Fibroblast of the aortic adventitia (primary cell): ENCODE measurements around the gene PKP2. TPM values are rescaled to one million over a fixed set of nuclear protein-coding genes. Genes with fewer than 3 reads are reported as not detected.

Source experiments
- DNase-seq: peaks from one replicate; pipeline ENCODE4 v3.0.0-alpha.2; 2010; ENCODE audit warnings: low read depth
- H3K4me3 ChIP-seq: 2 replicates; pipeline ENCODE4 v1.5.1; 2011; ENCODE audit warnings: low read depth, mild to moderate bottlenecking, control low read depth, low read length, moderate library complexity
- CTCF ChIP-seq: IDR thresholded peaks from 2 replicates; pipeline ENCODE4 v1.5.1; 2011; ENCODE audit warnings: mild to moderate bottlenecking, low read length, control low read depth, inconsistent platforms; ENCODE audit not compliant: insufficient read depth
- total RNA-seq: library from RNA; depleted of rRNA; stranded (reverse); fragments of >200 nt; gene quantifications from 2 replicates; pipeline ENCODE4 v1.2.3, GENCODE V29; 2012; ENCODE audit warnings: low replicate concordance

Gene PKP2
- total RNA-seq, 1 donor = 0.45 TPM

GRCh38 chr12:32768518-32768917 lies 128.1 kb downstream of the PKP2 start:
- TF ChIP-seq CTCF = no peak

GRCh38 chr12:32765906-32766305 lies 130.7 kb downstream of the PKP2 start:
- TF ChIP-seq CTCF = no peak
- no peak overlapping the region for H3K4me3 ChIP-seq
- peak; percentile 26 for DNase-seq

More at GRCh38 chr12:32768518-32768917, 128.1 kb downstream of the PKP2 start:
- no peak overlapping the region for H3K4me3 ChIP-seq
- DNase-seq = no peak

- H3K4me3 ChIP-seq = no peak overlapping the region
- DNase-seq = no peak
- no peak for TF ChIP-seq CTCF
These were observed 134.9 kb downstream of the PKP2 start for GRCh38 chr12:32761716-32762115.

- H3K4me3 ChIP-seq = no peak overlapping the region
- no peak for TF ChIP-seq CTCF
- DNase-seq = no peak
These were observed 139.4 kb downstream of the PKP2 start for GRCh38 chr12:32757157-32757556.

GRCh38 chr12:32756476-32757066 lies 140.0 kb downstream of the PKP2 start:
- H3K4me3 ChIP-seq = peak overlapping the region; percentile 99
- peak; percentile 2 for DNase-seq
- TF ChIP-seq CTCF = no peak

GRCh38 chr12:32755654-32756475 lies 140.7 kb downstream of the PKP2 start, which contains the start of gene YARS2:
Gene YARS2, minus strand, starts transcription at chr12:32755897. Its CDS starts 23 bp downstream, at chr12:32755874.
- DNase-seq = peak; percentile 99
- peak within 1 kb of the TSS; percentile 99 for H3K4me3 ChIP-seq
- TF ChIP-seq CTCF = peak; percentile 73
